Liver (tissue), 3 donors: ENCODE results near the gene DNAJC15.

Experiments
- CTCF ChIP-seq: fragments of 150-350 bp; IDR thresholded peaks from 2 replicates; pipeline ENCODE4 v1.5.1; 2017; ENCODE audit warnings: improper control_type of control experiment, low read depth, low read length; ENCODE audit not compliant: missing input control
- EGR1 ChIP-seq, 2 donors: IDR thresholded peaks; 2 replicates each; pipeline ENCODE4 v1.6.1; 2016 to 2018; ENCODE audit warnings: antibody characterized with exemption in 2 of 2, low read depth in 2 of 2
- FOXA1 ChIP-seq: IDR thresholded peaks from 2 replicates; pipeline ENCODE4 v1.6.1; 2016; ENCODE audit warnings: antibody characterized with exemption
- GABPA ChIP-seq, 2 donors: IDR thresholded peaks in 1 of 2; conservative IDR thresholded peaks in 1 of 2; 2 replicates each; pipeline ENCODE4 v1.6.1; 2016; ENCODE audit warnings: antibody characterized with exemption in 2 of 2, mild to moderate bottlenecking in 1 of 2, moderate library complexity in 1 of 2
- JUND ChIP-seq, 2 donors: IDR thresholded peaks; 2 replicates each; pipeline ENCODE4 v1.6.1; 2016; ENCODE audit warnings: antibody characterized with exemption in 2 of 2
- MAX ChIP-seq: IDR thresholded peaks from 2 replicates; pipeline ENCODE4 v1.6.1; 2016; ENCODE audit warnings: antibody characterized with exemption
- RAD21 ChIP-seq, 2 donors: IDR thresholded peaks; 2 replicates each; pipeline ENCODE4 v1.6.1; 2016; ENCODE audit warnings: antibody characterized with exemption in 2 of 2, mild to moderate bottlenecking in 2 of 2
- RXRA ChIP-seq, 2 donors: IDR thresholded peaks; 2 replicates each; pipeline ENCODE4 v1.6.1; 2017 to 2018; ENCODE audit warnings: antibody characterized with exemption in 2 of 2, mild to moderate bottlenecking in 1 of 2
- TAF1 ChIP-seq: conservative IDR thresholded peaks from 2 replicates; pipeline ENCODE4 v1.6.1; 2016; ENCODE audit warnings: antibody characterized with exemption, mild to moderate bottlenecking
- ZBTB33 ChIP-seq: IDR thresholded peaks from 2 replicates; pipeline ENCODE4 v1.6.1; 2016; ENCODE audit warnings: antibody characterized with exemption
- TF ChIP-seq, protein P1 (sequence below): IDR thresholded peaks from 2 replicates; pipeline ENCODE4 v1.6.1; 2016; ENCODE audit warnings: antibody characterized with exemption, mild to moderate bottlenecking
- TF ChIP-seq, protein P2 (sequence below): IDR thresholded peaks from 2 replicates; pipeline ENCODE4 v1.6.1; 2016; ENCODE audit warnings: antibody characterized with exemption
- donor health status: healthy.
- donor health status: healthy.

- no peak for TF ChIP-seq CTCF
- no peak for TF ChIP-seq ZBTB33
- no peak for TF ChIP-seq GABPA (IDR thresholded peaks at IDR 0.05 in 1 of 2, conservative IDR thresholded peaks at IDR 0.05 in 1 of 2)
- TF ChIP-seq TAF1: no peak
- TF ChIP-seq RXRA (IDR thresholded peaks at IDR 0.05): no peak
- TF ChIP-seq JUND (IDR thresholded peaks at IDR 0.05): no peak
- TF ChIP-seq RAD21 (IDR thresholded peaks at IDR 0.05): no peak
- no peak for TF ChIP-seq FOXA1
- no peak for TF ChIP-seq MAX
- TF ChIP-seq, protein P1, sequence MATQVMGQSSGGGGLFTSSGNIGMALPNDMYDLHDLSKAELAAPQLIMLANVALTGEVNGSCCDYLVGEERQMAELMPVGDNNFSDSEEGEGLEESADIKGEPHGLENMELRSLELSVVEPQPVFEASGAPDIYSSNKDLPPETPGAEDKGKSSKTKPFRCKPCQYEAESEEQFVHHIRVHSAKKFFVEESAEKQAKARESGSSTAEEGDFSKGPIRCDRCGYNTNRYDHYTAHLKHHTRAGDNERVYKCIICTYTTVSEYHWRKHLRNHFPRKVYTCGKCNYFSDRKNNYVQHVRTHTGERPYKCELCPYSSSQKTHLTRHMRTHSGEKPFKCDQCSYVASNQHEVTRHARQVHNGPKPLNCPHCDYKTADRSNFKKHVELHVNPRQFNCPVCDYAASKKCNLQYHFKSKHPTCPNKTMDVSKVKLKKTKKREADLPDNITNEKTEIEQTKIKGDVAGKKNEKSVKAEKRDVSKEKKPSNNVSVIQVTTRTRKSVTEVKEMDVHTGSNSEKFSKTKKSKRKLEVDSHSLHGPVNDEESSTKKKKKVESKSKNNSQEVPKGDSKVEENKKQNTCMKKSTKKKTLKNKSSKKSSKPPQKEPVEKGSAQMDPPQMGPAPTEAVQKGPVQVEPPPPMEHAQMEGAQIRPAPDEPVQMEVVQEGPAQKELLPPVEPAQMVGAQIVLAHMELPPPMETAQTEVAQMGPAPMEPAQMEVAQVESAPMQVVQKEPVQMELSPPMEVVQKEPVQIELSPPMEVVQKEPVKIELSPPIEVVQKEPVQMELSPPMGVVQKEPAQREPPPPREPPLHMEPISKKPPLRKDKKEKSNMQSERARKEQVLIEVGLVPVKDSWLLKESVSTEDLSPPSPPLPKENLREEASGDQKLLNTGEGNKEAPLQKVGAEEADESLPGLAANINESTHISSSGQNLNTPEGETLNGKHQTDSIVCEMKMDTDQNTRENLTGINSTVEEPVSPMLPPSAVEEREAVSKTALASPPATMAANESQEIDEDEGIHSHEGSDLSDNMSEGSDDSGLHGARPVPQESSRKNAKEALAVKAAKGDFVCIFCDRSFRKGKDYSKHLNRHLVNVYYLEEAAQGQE: no peak
- TF ChIP-seq EGR1 (IDR thresholded peaks at IDR 0.05; ENCODE audit: low read depth in 2 of 2): no peak
- TF ChIP-seq, protein P2, sequence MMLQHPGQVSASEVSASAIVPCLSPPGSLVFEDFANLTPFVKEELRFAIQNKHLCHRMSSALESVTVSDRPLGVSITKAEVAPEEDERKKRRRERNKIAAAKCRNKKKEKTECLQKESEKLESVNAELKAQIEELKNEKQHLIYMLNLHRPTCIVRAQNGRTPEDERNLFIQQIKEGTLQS: no peak
Measured at GRCh38 chr13:43127103-43127798, 103.9 kb downstream of the DNAJC15 start.
